HG03558 (cell line): Measurements from ENCODE around the gene PCNT.
A peak's percentile ranks its signal among the peaks of the same experiment; 100 is the strongest.
"Not testable (repeated sequence)": the region's sequence is repeated elsewhere in the genome, so short reads cannot be mapped to it uniquely, and the experiment has no call there.

Source experiments
- ATAC-seq: cut with Tn5 transposase; IDR thresholded peaks from one replicate; pipeline ENCODE4 v1.9.1; 2021; ENCODE audit warnings: moderate number of reproducible peaks; ENCODE audit not compliant: unreplicated experiment; ENCODE audit errors: extremely low read depth

Gene PCNT

DNA sequence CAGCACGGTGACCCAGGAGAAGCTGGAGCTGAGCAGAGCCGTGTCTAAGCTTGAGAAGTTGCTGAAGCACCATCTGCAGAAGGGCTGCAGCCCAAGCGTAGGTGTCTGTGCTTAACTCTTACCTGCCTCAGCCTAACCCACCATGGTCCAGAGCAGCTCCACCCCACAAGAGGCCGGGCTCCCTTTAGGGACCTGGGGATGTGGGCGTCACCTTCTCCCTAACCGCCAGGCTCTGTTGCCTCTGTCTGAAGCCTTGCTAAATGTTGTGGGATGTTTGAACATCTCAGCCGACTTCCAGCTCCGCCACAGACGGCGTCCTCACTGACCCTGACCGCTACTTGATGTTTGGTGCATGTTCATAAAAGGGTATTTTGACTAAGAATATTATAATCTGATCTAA, 114.3 kb downstream of the PCNT start:
- no peak for ATAC-seq

GRCh38 chr21:46439906-46440305, 116.0 kb downstream of the PCNT start:
- ATAC-seq: no peak

- no peak for ATAC-seq
Measured at GRCh38 chr21:46441331-46441730, 117.4 kb downstream of the PCNT start.

DNA sequence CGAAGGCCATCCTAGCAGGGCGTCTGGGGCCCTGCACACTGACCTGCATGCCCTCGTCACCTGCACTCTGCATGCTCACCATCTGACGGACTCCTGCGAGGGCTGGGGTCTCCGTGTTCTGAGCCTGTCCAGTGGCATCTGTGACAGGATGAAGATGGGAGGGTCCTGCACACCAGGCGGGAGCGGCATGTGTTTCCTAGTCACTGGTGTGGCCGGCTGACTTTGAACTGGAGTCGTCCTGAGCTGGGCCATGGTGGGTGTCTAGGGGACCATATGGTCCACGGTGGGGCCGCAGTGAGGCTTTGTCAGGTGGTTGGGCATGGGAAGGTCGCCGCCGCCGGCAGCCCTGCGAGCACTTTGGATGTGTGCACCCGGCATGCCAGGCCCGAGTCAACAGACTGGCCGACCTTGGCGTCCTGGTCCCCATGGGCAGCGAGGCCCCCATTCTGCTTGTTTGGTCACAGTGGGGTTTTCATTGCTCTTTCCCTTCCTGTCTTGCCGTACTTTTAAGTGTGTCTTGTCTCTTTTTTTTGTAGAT, 118.1 kb downstream of the PCNT start:
- no peak for ATAC-seq

DNA sequence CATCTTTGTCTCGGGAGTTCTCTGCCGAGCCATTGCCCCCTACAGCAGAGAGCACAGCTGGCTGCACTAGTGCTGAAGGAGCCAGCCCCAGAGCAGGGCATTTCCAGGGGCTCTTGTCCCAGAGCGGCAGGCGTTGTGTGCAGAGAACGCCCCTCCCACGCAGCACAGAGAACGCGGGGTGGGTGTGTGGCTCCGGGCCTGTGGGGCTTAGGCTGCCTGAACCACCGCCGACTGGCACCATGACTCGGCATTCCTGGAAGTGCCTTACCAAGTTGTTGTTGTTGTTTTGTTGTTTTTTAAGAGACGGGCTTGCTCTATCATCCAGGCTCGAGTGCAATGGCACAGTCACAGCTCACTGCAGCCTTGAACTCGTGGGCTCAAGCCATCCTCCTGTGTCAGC, 119.0 kb downstream of the PCNT start:
- no peak for ATAC-seq

GRCh38 chr21:46443910-46444309, 120.0 kb downstream of the PCNT start:
- no peak for ATAC-seq

DNA sequence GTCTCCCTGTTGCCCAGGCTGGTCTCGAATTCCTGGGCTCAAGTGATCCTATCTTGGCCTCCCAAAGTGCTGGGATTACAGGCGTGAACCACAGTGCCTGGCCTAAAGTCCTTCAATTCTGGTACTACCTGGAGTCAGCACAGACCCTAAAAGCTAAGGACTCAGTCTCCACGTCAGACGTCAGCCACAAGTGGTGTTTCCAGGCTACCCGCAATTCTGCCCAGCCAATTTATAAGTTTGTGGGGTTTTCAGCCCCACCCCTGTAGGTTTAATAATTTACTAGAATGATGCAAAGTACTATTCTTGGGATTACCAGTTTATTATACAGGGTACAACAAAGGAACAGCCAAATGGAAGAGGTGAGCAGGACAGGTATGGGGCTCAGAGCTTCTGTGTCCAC, 124.2 kb downstream of the PCNT start:
- ATAC-seq: no peak

DNA sequence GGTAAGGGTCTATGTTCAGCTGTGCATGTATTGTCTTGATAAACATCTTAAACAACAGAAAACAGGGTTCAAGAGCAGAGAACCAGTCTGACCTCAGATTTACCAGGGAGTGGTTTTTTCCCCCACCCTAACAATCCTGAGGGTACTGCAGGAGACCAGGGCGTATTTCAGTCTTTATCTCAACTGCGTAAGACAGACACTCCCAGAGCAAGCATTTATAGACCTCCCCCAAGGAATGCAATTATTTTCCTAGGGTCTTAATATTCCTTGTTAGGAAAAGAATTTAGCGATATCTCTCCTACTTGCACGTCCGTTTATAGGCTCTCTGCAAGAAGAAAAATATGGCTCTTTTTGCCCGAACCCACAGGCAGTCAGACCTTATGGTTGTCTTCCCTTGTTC, 124.9 kb downstream of the PCNT start:
- ATAC-seq: not testable (repeated sequence)

DNA sequence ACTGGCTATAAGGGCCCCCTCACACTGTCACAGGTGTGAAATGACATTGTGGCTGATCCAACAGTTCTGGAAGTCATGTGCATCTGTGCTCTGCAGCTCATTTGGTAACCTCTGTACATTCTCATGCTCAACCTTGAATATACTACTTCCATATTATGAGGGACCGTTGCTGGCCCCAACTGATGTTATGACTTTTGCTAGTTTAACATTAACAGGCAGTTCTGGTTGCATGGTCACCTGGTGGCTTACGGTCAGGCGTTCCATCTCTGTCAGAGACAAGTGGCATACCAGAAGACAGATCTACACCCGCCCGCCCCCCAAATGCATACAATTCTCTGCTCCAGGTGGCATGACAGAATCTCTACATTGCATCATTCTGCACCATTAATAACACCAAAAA, 128.8 kb downstream of the PCNT start:
- no peak for ATAC-seq

GRCh38 chr21:46454142-46454541, 130.2 kb downstream of the PCNT start:
- ATAC-seq: no peak

DNA sequence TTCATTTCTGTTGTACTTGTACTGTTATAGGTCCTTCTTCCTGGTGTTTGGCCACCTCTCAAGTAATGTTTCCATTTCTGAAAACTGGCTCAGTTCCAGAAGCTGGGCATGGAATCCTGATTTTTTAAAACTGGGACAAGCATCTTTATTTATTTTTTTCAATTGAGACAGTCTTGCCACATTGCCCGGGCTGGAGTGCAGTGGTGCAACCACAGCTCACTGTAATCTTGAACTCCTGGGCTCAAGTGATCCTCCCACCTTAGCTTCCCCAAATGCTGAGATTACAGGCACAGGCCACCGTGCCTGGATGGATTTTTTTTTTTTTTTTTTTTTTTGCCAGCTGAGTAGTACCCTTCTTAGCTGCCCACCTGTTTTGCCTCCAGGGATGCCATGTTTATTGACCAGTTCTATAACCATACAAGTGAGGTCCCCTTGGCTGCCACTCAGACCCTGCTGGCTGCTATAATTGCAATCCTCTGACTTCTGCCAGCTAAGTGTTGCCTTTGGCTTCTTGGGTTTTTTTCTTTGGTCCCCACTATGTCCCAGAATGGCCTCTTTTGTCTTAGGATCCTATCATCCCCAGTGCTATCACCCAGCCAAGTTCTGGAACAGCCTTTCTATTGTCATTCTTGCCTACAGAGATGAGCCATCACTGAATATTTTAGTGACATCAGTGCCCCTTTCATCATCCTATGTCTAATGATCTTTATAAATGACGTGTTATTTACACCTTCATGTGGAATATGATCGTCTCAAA, 130.9 kb downstream of the PCNT start:
- ATAC-seq: no peak

DNA sequence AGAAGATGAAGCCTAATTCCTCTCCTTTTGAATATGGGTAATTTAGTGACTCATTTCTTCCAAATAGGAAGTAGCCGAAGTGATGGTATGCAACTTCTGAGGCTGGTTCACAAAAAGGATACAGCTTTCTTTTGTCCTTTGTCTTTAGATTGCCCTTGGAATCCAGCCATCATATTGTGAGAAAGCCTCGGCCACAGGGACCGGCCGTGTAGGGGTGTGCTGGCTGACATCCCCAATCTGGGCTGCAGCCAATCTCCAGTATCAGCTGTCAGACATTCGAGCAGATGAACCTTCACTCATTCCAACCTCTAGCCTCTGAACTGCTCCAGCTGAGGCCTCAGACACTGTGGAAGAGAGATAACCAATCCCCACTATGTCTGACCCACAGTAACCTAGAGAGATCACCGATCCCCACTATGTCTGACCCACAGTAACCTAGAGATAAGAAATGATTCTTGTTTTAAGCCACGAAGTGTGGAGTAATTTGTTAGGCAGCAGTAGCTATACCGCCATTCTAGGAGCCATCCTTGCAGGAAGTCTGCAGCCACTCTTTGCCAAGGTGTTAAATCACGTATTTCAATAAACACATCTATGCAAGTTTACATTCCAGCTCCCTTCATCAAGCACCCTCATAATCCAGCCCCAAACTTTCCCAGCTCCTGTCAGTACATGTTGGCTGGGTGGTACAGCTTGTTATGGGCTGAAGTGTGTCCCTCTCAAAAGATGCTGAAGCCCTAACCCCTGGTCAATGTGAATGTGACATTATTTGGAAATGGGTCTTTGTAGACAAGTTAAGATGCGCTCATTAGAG, 131.8 kb downstream of the PCNT start:
- no peak for ATAC-seq

- ATAC-seq: no peak
Measured at GRCh38 chr21:46456750-46457149, 132.8 kb downstream of the PCNT start.

- peak; percentile 7 for ATAC-seq
Measured at GRCh38 chr21:46457801-46458314, 133.9 kb downstream of the PCNT start.

DNA sequence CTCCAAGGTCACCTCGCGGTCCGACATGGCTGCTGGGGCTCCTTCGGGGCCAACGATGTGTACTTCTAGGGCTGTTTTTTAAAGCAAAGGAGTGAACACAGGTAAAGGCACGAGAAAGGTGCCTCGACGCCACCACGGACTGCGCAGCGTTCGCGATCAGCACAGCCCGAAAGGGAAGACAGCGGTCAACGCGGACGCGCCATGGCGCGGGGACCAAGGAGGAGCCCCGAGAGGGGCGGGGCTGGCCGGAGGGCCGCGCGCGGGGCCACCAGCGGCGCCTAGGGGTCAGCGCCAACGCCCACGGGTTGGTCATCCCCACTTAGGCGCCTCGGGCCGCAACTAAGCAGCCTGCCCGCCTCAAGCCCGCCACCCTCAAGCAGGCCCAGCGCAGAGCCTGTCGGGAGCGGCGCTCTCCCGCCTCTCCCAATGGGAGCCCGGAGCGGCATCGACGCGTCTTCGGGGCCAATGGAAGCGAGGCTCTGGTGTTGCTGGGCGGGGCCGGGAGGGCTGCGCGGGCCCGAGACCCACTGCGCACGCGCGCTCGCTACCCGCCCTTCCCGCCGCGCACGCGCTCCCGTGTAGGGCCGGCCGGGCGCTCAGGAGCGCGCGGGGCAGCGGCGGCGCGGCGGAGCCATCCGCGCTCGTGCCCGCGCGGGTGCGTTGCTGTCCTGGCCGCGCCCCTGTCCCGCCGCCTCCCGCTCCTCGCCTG, 134.5 kb downstream of the PCNT start, which contains the start of gene DIP2A:
TSS of gene DIP2A (plus strand) at position 577 of the 709 bp plus-strand sequence. CDS start 241 bp downstream, outside the sequence.
- peak; percentile 77 for ATAC-seq

- ATAC-seq: no peak
Measured at GRCh38 chr21:46459024-46459355, 135.0 kb downstream of the PCNT start.

GRCh38 chr21:46459356-46460112, 135.6 kb downstream of the PCNT start:
- no peak for ATAC-seq

DNA sequence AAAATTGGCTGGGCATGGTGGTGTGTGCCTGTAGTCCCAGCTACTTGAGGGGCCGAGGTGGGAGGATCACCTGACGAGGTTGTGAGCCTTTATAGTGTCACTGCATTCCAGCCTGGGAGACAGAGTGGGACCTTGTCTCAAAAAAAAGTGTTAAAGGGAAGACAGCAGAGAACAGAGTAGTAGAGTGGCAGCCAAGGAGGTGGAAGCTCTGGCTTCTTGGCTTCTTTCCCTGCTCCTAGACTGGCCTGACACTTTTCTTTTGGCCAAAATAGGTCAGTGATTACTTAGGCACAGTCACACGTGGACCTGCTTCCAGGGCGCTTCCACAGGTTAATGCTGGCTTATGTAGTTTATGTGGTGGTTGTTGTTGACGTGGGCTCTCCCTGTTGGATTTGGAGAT, 138.0 kb downstream of the PCNT start:
- no peak for ATAC-seq

GRCh38 chr21:46465153-46465552, 141.2 kb downstream of the PCNT start:
- ATAC-seq: not testable (repeated sequence)

GRCh38 chr21:46465651-46466050, 141.7 kb downstream of the PCNT start:
- ATAC-seq: no peak
